NCI-H82 (cell line): ENCODE measurements around the gene WDR64.

Source experiments
- DNase-seq: peaks from one replicate; lab custom pipeline; 2025; lab: John Stamatoyannopoulos, UW

The WDR64 gene

DNA sequence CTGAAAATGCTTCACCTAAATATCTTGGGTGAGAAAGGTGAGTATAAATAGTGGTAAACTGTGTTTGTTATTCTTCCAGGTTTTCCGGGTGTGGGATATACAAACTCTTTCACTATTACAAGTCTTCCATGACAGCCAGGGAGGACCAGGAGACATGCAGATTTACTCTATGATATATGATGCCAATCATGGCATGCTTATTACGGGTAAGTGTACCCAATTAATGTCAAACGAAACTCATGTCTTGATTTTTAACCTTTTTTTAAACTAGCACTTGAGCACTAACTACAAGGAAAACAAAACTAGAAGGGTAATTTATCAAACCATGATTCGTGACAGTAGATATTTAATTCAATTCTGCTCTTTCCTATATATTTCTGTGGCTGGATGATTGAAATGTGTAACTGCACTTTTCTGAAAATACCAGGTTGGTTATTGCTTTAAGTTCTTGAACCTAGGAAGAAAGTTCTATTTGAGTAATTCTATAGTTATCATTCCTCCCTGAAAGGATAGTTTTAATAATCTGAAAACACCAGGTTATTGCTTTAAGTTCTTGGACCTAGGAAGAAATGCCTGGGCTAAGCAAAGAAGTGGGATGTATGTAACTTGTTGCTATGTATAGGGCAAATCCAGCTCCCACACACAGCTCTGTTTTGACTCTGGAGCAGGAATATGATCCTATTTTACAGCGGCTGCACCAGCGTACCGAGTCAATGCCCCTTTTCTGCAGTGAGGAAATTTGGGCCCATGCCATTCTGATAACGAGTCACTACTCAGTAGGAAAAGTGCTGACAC lies 86.4 kb downstream of the WDR64 start:
- DNase-seq = no peak

DNA sequence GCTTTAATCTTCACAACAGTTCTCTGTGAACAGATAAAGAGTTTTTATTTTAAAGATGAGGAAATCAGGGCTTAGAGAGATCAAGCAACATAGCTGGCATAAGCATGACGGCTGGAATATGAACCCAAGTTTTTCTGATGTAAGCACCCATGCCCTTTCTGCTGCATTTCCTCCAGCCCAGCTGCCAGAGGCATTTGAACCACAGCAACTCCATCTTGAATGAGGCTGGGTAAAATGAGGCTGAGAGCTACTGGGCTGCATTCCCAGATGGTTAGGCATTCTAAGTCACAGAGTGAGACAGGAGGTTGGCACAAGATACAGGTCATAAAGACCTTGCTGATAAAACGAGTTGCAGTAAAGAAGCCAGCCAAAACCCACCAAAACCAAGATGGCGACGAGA lies 90.0 kb downstream of the WDR64 start:
- no peak for DNase-seq

DNA sequence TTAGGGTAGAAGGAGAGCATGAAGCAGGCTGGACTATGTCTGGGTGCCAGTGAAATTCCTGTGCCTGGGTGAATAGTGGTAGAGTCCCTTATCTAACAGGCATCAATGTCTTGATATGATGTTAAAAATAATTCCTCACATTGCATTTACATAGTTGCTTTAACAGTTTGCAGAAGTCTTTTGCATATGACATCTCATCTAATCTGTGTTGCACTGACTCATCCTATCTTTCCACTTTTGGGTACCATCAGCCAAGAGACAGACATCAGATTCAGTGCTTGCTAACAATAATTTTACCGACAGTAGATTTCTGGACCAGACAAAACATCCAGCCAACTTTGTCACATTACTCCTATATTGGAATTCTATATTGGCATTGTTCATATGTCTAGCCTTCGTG lies 92.5 kb downstream of the WDR64 start:
- DNase-seq = no peak

DNA sequence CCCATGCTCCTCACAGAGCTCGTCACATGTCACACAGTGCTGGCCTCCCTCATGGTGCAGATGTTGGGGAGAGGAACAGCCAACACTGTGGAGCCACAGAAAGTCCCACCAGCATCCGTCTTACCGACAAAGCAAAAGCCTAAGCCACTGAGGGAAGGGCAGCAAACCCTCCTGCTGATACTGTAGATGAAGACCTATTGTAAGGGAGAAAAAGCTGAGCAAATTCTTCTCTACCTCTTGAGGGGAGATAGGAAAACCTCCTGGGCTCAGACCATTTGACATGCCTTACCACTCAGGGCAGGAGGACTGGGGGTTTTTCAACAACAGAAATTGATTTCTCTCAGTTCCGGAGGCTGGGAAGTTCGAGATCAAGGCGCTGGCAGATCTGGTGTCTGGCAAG lies 95.9 kb downstream of the WDR64 start:
- DNase-seq = no peak

DNA sequence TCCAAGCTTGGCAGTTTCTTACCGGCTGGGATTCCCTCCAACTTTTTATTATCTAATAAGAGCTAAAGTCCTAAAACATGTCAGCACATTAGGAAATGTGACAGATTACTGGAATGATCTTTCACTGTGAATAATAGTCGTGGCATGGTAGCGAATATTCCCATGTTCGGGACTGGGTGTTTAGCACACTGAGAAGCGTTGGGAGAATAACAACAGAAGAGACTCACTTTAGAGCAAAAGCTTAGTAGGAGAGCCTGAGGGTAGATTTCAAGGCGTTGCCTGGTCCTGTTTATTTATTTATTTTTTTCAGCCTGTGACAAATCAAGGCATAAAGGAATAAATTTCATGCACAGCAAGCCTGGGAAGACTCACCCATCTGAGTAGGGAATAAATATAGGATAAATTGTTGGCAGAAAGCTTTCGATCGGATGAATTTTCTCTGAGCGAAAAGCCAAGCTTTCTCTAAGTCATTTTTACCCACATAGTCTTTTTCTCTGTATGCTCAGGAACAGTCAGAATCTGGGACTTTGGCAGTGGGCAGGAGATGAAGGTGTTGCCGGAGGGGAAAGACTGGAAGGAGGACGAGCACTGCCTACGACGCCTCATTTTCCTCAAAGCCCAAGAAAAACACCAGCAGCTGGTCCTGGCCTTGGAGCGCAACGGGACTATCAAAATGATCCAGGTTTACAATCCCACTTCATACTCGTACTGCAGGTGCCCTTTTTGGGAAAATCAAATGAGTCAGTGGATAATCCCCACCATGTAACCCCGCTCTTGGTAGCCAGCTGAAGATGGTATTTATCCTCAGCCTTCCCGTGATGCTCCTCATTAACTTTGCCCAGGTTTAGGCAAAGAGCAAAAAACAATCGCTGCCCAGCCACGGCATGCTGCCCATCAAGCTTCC lies 97.2 kb downstream of the WDR64 start:
- no peak for DNase-seq

DNA sequence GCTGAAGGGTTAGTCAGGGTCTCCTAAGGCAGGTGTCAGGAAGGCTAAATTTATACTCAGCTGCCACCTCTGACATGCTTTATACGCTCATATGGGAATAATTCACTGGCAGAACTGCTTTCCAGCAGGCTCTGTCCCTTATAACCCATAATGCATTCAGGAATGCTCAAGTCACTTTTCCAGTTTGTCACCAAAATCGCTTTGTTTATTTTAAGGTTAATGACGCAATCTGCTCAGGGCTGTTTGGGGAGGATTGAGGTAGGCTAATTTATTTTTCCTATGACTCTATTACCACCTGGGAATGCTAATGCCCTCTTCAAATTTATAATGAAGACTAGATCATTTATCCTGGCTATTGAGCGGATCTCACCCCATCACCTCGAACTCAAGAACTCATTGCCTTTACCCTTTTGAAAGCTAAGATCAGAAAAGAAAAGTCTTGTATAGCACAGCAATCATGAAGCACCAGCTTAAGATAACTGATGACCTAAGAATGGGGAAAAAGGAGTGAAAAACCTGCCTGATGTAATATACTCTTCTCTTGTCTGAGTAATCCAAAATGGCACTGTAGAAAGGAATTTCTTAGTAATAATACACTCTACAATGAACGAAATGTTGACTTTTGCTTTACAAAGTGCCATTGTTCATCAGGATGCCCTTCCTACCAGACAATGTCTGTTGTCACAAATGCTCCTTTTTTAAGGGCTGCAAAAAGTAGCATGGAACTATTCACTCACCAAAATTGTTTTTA lies 98.0 kb downstream of the WDR64 start:
- no peak for DNase-seq

DNA sequence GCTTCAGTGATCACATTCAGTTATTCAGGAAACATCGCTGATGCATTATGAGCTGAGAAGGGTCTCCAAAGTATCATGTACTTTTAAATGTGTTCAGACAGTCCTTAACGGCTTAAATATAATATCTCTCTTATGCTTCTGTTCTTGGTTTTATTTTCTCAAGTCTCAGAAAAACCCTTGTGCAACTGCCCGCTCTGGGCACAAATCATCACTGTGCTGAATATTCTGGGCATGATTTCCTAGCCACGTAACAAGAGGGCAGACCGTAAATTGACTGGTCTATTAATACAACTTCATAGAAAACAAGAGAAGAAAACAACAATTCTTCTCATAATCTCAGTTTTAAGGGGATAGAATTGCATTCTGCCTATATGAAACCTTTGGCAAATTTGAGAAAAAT lies 99.4 kb downstream of the WDR64 start:
- DNase-seq = no peak

DNA sequence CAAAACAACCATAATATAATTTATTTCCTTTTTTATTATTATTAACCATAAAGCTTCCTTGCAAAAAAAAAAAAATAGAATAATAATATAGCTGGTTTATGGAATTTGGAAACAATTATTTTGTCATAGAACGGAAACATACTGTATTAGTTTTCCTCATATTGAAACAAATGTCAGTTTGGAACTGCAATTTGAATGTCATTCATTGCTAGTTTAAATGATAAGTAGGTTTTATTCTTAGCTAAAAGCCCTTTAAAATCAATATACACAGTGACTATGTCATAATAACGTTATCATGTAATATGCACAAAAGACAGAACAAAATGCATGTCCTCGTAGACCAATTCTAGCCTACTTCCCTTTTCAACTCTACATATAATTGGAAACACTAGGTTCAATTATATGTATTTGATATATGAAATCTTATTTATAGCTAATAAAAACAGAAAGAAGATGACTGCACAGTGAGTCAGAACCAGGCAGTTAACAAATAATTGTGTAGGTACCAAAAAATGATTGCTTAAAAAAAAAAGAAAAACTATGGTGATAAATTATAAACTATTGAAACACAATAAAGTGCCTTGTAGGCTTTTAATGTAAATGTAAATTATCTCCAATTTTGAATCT lies 110.7 kb downstream of the WDR64 start:
- no peak for DNase-seq

DNA sequence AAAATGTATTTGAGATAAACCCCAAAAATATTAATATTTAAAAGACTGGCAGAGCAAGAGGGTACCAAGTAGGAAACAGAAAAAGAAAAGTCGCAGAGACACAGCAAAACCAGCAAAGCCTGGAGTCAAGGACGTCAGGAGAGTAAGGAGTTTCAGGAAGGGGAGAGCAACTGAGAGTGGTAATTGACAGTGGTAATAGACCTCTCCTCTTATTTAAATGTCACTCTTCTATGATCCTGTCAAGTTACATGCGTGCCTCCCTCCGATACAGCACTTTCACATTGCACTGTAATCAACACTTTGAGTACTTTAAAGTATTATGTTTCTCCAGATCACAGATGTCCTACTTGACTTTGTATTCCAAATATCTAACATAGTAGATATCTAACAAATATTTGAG lies 113.3 kb downstream of the WDR64 start:
- DNase-seq = no peak

DNA sequence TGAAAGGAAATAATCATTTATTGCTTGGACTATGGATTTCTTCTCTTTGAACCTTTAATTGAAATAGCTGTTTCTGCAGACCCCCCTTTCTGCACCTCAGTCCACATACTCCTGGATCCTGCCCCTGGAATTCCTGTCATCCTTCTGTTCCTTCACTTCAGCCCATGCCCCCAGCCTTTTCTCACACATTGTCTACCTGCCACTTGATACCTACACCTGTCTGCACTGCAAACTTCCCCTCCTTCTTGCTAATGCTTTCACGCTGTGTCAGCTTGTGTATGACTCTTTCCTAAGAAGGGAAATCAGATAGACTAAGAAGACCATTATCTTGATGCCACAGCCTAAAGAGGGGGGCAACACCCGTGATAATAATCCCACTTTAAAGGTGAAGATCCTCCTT lies 115.7 kb downstream of the WDR64 start:
- no peak for DNase-seq

DNA sequence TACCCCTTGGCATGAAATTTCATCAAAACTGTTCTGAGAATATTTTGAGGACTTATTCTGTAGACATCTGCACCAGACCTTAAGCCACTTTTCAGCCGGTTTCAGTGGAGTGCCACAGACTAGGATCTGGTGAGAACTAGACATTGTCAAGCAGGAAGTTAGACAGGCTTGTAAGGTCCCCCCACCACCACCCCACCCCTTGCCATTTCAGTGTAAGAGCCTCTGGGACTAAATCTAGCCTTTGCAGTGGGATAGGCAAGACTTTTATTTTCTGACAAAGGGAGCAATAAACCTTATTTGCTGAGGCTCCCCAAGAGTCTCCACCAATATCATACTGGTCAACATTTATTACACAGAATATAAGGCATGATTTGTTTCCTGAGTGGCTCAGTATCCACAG lies 118.0 kb downstream of the WDR64 start:
- DNase-seq = no peak

DNA sequence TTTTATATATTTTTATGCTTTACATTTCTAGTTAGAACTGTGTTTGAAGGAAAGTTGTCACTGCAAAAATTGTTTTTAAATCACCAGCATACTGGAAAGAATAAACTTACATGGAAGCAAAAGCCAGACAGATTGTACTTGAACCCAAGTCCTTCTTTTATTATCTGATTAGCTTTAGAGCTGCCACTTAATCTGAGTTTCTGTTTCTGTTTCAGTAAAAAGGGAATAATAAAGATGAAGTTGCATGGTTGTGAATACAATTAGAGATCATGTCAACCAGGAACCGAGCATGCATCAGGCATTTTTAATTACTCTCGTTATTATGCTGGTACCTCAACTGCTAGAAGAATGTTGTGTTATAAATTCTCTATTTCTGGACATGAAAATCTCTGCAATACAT lies 119.0 kb downstream of the WDR64 start:
- DNase-seq = no peak

DNA sequence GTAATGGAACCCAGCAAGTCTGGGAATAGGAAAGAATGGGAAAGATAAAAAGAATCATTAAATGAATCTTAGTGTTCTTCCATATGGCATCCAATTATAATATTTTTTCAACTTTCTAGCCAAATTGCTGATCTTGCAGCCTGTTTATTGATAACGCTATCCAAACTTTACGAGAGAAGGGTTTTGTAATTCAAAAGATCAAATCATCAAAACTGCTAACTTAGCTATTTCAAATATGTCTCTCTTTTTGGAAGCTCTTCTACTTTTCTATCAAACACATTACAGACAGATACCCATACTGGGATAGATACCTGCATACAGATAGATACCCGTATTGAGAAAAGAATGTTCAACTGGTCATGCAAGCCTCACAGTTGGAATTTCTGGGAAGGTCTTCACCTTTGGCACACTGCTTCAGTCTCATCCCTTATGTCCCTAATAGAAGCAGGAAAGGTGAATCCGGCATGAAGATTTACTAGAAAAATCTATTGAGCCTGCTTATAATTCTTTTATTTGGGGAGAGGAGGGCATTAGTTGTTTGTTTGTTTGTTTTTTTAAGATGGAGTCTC lies 120.9 kb downstream of the WDR64 start:
- DNase-seq = no peak

DNA sequence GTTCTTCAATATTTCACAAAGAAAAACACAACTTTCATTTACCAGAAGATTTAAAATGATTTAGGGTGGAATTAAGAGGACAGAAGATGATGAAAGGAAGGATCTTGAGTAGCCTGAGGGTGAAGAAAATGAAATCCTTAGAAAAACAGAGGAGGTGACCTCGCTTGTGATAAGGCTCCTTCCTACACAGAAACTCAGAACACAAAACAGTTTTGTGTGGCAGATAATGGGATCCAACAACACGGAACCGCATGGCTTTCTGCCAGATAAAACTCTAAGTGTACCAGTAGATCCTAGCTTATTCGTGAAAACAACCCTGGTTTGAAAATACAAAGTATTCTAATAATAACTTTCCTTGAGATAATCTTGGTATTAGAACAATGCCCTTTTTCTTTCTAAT lies 121.9 kb downstream of the WDR64 start:
- DNase-seq = no peak

DNA sequence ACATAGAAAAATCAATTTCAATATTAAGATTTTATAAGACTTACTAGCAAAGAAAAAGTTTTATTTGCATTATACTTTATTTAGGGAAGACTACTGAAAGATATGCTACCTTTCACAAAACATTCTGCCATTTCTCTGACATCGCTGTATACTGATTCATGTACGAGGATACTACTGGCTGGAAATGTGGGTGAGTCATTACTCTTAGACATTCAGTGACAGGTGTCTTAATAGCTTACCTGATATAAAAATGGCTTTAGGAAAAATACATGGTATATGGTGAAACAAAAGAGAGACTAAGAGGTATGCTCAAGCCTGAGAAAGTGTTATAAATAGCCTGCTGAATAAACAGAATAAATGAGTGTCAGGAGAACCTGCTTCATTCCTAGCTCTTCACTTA lies 122.9 kb downstream of the WDR64 start:
- no peak for DNase-seq

DNA sequence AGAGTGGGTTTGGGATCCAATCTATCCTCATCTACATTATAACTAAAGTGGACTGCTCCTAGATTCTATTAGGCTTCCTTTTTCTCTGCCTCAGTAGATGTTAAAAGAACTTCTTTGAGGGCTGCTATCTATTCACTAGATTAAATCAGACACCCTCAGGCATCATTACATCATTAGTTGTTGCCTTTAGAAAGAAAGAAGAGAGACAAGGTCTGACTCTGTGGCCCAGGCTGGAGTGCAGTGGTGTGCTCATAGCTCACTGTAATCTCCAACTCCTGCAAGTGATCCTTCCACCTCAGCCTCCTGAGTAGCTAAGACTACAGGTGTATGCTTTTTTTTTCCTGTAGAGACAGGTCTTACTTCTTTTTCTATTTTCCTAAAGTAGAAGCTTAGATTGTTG lies 124.8 kb downstream of the WDR64 start:
- DNase-seq = no peak

DNA sequence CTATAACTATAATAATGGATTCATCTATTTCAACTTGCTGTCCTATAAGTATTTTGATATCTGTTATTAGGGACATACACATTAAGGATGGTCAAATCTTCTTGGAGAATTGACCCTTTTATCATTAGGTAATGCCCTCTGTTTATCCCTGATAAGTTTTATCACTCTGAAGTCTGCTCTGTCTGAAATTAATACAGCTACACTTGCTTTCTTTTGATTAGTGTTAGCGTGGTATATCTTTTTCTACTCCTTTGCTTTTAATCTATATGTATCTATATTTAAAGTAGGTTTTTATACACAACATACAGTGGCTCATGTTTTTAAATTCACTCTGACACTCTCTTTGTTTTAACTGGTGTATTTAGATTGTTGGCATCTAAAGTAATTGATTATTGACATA lies 126.0 kb downstream of the WDR64 start:
- no peak for DNase-seq

DNA sequence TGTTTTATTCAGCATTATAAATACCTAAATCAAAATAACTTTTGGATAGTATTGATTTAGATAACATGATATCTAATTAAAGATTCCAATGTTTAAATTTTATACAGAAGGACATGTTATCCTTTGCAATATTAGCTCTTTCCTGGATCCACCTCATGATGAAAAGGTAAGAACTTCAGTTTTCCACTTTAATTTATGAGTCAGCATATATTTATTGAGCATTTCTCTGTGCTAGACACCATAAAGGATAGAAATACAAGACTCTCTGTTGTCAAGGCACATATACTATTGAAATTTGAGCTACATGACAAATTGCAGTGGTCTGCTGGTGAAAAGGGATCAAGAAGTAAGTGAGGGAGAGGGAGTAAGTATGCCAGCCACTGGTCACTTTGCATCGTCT lies 127.8 kb downstream of the WDR64 start:
- no peak for DNase-seq

DNA sequence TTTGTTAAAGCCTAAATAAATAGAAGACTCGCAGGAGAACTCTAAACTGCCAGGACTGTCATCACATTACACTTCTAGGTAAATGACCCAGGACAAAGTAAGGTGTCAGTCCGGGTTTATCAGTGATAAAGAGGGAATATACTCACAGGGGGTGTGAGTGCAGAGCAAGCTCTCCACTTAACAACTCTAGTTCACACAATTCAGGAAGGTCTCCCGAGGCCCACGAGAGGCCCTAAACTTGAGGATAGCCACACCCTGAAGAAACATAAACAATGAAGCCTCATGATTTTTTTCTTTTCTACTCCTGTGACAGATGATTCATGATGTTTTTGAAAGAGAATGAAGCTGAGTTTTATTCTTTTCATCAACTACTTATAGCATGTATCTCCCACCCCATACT lies 130.3 kb downstream of the WDR64 start:
- DNase-seq = no peak

DNA sequence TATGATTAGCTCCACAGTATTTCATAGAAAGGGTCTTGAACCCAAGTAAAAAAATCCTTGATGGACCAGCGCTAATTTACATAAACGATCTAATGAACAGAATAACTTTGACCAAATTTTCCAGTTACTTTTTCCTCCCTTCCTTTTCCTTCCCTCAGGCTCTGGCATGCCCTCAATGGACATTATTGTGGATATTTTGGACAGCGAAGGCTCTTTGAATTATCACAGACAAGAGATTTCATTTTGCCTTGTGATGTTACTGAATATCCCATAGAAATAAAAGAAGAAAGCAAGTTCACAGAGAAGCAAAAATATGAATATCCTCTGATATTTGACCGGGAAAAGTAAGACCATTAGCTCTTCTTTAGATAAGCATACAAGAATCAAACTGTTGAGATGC lies 135.6 kb downstream of the WDR64 start:
- DNase-seq = no peak

DNA sequence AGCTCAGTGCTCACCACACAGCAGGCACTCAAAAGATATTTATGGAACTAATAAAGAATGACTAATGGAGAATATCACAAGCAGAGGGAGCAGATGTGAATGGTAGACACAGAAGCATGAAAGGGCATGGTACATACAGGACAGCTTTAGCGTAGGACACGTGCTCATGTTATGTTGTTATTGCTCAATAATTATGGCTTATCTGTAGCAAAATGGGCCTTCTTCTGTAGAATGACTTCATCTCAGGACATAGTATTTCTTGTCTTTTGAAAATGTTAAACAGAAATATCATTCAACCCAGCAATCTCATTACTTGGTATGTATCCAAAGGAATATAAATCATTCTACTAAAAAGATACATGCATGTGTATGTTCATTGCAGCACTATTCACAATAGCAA lies 137.0 kb downstream of the WDR64 start:
- DNase-seq = no peak

DNA sequence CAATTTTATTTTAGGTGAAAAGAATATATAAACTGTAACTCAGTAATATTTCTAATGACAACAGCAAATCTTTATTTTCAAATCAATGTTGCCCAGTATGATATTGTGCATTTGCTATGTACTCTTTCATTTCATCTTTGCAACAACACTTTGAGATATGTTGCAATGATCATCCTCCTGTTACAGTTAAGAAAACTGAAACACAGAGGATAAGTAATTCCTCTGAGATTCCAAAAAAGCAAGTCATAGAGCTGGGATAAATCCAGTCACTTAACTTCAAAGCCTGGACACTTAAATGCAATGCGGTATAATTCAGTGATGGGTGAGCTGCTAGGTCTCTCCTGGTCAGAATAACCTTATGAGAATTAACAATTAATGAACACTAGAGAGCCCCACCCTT lies 147.3 kb downstream of the WDR64 start:
- no peak for DNase-seq
